ENCODE measurements around the gene CRLF1. TPM values are rescaled to one million over a fixed set of nuclear protein-coding genes. Genes with fewer than 3 reads are reported as not detected.
"Not testable (repeated sequence)": the region's sequence is repeated elsewhere in the genome, so short reads cannot be mapped to it uniquely, and the experiment has no call there.

The CRLF1 gene
- total and polyA plus RNA-seq, 9 donors: 11.0 to 52.6 (median 35.7) TPM

DNA sequence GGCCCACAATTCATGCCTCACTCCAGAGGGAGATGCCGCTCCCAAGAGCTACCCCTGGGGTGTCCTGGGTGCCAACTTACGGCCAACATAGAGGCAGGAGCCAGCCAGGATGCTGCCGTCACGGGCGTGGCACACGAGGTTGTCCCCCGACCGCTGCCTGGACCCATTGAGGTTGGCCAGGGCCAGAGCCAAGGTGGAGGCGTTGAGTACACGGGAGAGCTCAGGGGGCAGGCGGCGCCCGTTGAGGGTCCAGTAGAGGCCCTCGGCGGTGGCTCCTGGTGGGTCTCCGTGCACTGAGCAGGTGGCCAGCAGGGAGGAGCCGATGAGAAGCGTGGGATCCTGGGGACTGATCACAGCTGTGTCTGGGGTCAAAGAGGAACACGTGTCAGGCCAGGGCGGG is 7.1 kb downstream of the CRLF1 start:
- peaks cover 80% of the 10 kb centered on the region for H3K27me3 ChIP-seq (ENCODE audit: control insufficient read depth, insufficient read depth, low read length)
- no peak for DNase-seq
- H3K9me3 ChIP-seq (replicated peaks; ENCODE audit: control insufficient read depth, low read depth, low read length): no peaks in the 10 kb centered on the region
- no peak overlapping the region for H3K27ac ChIP-seq (ENCODE audit: low read length)
- no peak overlapping the region for H3K4me3 ChIP-seq (ENCODE audit: low read length)
- 82% methylated on average over 18 of the region's 20 CpGs for WGBS (ENCODE audit: insufficient coverage)
- H3K4me1 ChIP-seq (ENCODE audit: control insufficient read depth, insufficient read depth, low read length): peaks cover 43% of the 10 kb centered on the region
- H3K36me3 ChIP-seq (ENCODE audit: control insufficient read depth, insufficient read depth, low read length): no peaks in the 10 kb centered on the region

DNA sequence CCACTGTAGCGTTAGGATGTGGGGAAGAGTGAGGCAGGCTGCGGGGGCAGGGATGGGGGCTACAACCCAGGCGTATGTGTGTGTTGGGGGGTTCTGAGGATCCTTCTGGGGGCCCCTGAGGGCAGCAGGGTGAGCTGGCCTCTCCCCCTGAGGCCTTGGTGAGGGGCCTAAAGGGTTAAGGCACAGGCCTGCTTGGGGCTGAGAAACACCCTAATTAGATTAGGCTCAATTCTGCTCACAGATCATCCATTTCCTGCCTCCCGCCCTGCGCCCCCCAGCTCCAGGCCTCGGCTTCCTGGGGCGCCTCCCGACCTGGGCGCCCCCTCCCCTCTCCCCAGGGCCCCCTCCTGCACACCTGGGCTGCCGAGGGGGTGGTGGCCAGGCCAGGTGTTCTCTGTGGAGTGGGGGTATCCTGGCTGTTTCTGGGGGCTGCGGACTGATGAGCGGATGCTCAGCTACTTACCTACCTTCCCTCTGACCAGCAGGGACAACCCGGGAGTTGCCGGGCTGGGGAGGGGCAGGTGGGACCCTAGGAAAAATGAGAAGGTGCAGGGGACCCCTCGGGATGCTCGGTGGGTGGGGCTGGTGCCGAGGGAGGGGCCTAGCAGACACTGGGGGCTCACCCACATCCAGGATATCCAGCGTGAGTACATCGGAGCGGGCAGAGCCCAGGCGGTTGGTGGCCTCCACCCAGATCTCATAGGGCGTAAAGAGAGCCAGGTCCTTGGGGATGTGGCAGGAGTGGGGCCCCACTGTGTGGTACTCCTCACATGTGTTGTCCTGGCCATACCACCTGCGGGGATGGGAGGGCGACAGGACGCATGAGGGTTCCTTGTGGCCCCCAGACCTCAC is 8.6 kb downstream of the CRLF1 start:
- no peak overlapping the region for H3K27ac ChIP-seq (ENCODE audit: low read length)
- no peak for DNase-seq
- H3K27me3 ChIP-seq (ENCODE audit: control insufficient read depth, insufficient read depth, low read length): peaks cover 68% of the 10 kb centered on the region
- H3K36me3 ChIP-seq (ENCODE audit: control insufficient read depth, insufficient read depth, low read length): no peaks in the 10 kb centered on the region
- H3K4me1 ChIP-seq (ENCODE audit: control insufficient read depth, insufficient read depth, low read length): peaks cover 35% of the 10 kb centered on the region
- no peak overlapping the region for H3K4me3 ChIP-seq (ENCODE audit: low read length)
- H3K9me3 ChIP-seq (replicated peaks; ENCODE audit: control insufficient read depth, low read depth, low read length): no peaks in the 10 kb centered on the region
- 62% methylated on average over 8 of the region's 25 CpGs for WGBS (ENCODE audit: insufficient coverage)

DNA sequence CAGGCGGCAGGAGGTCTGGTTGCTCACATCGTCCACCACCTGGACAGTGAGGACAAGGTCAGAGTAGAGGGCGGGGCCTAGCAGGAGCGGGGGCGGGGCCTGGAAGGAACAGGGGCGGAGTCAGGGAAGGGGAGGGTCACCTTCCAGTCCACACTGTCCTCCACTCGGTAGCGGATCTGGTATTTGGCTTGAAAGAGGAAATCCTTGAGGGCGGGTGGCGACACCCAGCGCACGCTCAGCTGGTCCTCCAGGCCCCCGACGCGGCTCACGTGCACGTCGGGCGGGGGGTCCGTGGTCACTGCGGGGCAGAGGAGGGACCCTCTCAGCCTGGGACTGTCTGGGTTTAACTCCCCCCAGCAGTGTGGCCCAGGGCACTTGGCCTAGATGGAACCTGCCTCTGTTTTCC is 9.8 kb downstream of the CRLF1 start:
- H3K27ac ChIP-seq (ENCODE audit: low read length): no peak overlapping the region
- H3K9me3 ChIP-seq (replicated peaks; ENCODE audit: control insufficient read depth, low read depth, low read length): no peaks in the 10 kb centered on the region
- H3K36me3 ChIP-seq (ENCODE audit: control insufficient read depth, insufficient read depth, low read length): peaks cover 5% of the 10 kb centered on the region
- peak; percentile 51 for DNase-seq
- 27% methylated on average over 12 of the region's 21 CpGs for WGBS (ENCODE audit: insufficient coverage)
- peaks cover 55% of the 10 kb centered on the region for H3K27me3 ChIP-seq (ENCODE audit: control insufficient read depth, insufficient read depth, low read length)
- H3K4me3 ChIP-seq (ENCODE audit: low read length): no peak overlapping the region
- peaks cover 38% of the 10 kb centered on the region for H3K4me1 ChIP-seq (ENCODE audit: control insufficient read depth, insufficient read depth, low read length)

DNA sequence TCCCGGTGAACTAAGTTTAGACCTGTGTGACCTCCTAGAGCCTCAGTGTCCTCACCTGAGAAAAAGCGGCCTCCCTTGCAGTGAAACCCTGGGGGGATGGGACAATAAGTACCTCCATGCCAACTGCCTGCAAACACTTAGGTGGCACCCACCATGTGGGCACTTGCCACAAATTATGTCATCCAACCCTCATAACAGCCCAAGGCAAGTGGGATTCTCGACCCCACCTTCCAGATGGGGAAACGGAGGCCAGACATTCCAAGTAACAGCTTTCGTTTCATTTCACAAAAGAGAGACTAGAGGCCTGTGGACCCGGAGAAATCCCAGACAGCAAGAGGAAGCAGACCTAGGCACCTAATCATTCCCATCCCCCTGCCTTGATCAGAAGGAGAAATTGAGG is 11.1 kb downstream of the CRLF1 start:
- 58% methylated on average over 4 of the region's 6 CpGs for WGBS (ENCODE audit: insufficient coverage)
- H3K4me3 ChIP-seq (ENCODE audit: low read length): no peak overlapping the region
- peaks cover 47% of the 10 kb centered on the region for H3K27me3 ChIP-seq (ENCODE audit: control insufficient read depth, insufficient read depth, low read length)
- H3K4me1 ChIP-seq (ENCODE audit: control insufficient read depth, insufficient read depth, low read length): peaks cover 45% of the 10 kb centered on the region
- DNase-seq: peak; percentile 50
- peaks cover 13% of the 10 kb centered on the region for H3K36me3 ChIP-seq (ENCODE audit: control insufficient read depth, insufficient read depth, low read length)
- no peak overlapping the region for H3K27ac ChIP-seq (ENCODE audit: low read length)
- no peaks in the 10 kb centered on the region for H3K9me3 ChIP-seq (replicated peaks; ENCODE audit: control insufficient read depth, low read depth, low read length)

DNA sequence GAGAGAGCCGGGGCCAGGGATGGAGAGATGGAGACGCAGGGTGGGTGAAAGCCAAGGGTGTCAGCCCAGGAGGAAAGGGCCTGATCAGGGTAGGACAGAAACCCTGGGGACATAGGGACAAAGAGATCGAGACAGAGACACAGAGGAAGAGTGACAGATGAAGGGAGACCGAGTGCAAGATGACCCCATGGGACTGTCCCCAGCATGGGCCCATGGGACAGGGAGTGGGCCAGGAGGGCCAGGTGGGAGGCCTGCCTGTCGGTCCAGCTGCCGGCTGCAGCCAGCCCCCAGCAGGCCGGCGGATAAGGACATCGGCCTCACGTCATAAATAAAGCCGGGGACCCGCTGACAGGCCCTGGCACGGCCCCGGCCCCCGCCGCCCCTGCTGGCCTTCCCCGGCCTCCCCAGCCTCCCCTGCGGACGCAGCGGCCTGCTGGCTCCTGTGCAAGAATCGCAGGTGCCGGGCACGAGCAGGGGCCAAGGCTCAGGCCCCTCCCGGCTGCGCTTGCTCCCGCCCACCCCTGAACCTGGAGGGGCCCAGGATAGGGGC is 11.7 kb downstream of the CRLF1 start:
- Histone ChIP-seq H3K9me3 (replicated peaks; ENCODE audit: control insufficient read depth, low read depth, low read length) (no peaks in the 10 kb centered on the region), H3K4me1 (ENCODE audit: control insufficient read depth, insufficient read depth, low read length) (peaks cover 51% of the 10 kb centered on the region), H3K36me3 (ENCODE audit: control insufficient read depth, insufficient read depth, low read length) (peaks cover 13% of the 10 kb centered on the region), H3K4me3 (ENCODE audit: low read length) (peak overlapping the region; percentile 30), H3K27me3 (ENCODE audit: control insufficient read depth, insufficient read depth, low read length) (peaks cover 47% of the 10 kb centered on the region), H3K27ac (ENCODE audit: low read length) (no peak overlapping the region)
- peak; percentile 81 for DNase-seq
- 3% methylated on average over 26 of the region's 26 CpGs for WGBS (ENCODE audit: insufficient coverage)

DNA sequence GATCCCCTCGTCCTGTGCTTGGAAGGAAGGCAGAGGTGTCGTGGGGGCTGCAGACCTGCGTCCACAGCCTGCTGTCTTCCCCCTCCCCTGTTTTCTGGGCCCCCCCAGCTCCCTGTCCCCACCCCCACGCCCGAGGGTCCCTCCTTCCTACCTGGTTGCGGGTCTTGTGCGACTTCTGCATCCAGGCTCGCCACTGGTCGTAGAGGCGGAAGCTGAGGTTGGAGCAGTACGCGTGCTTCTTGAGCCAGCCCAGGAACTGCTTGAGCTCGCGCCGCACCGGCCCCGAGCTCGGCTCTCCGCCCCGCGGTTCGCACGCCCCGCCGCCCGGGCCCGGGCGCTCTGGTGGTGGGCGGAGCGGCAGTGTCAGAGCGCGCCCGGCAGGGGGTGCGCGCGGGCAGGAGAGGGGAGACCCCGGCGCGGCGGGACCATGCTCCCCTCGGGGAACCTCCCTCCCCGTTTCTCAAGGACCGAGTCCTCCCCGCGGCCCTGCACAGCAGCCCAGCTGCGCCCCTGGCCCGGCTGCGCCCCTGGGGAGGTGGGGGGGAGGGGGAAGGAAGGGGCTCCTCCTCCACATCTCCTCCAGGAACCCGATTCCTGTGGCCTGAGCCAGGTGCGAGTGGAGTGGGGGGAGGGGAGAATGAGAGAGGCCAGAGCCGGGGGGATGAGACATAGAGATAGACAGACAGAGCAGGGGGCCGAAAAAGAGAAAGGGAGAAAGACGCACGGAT is 12.3 kb downstream of the CRLF1 start:
- no peaks in the 10 kb centered on the region for H3K9me3 ChIP-seq (replicated peaks; ENCODE audit: control insufficient read depth, low read depth, low read length)
- 1% methylated on average over 42 of the region's 54 CpGs for WGBS (ENCODE audit: insufficient coverage)
- peaks cover 41% of the 10 kb centered on the region for H3K27me3 ChIP-seq (ENCODE audit: control insufficient read depth, insufficient read depth, low read length)
- H3K36me3 ChIP-seq (ENCODE audit: control insufficient read depth, insufficient read depth, low read length): peaks cover 13% of the 10 kb centered on the region
- H3K27ac ChIP-seq (ENCODE audit: low read length): no peak overlapping the region
- H3K4me1 ChIP-seq (ENCODE audit: control insufficient read depth, insufficient read depth, low read length): peaks cover 56% of the 10 kb centered on the region
- peak; percentile 93 for DNase-seq
- peak overlapping the region; percentile 30 for H3K4me3 ChIP-seq (ENCODE audit: low read length)

DNA sequence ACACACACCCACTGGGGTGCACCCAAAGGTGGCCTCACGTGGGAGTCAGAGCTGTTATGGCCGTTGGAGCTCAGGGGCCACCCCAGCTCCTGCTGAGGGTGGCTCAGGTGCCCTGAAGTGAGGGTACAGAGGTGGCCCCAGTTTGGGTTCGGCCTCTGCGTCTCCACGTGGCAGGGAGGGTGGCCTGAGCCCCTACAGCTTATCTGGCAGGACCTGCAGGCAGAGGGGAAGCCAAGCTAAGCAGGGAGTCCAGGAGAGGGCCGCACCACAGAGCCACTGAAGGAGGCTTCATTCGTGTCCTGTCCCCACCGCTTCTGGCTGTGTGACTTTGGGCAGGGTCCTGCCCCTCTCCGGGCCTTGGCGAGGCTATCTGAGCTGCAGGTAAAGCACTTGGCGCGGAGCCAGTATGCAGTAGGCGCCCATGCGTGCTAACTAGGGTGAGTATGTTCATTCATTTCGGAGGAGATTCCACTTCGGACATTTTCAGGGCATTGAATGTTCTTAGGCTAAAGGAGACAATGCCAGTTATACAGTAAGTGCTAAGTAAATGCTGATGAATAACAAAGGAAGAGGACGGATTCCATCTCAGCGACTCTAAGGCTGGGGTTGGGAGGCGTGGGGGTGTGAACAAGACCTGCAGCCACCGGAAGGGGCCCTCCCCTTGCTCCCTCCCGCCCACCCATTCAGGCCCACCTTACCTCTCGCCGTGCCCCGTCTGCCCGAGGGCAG is 13.1 kb downstream of the CRLF1 start:
- H3K27ac ChIP-seq (ENCODE audit: low read length): no peak overlapping the region
- peaks cover 13% of the 10 kb centered on the region for H3K36me3 ChIP-seq (ENCODE audit: control insufficient read depth, insufficient read depth, low read length)
- no peak for DNase-seq
- no peak overlapping the region for H3K4me3 ChIP-seq (ENCODE audit: low read length)
- H3K4me1 ChIP-seq (ENCODE audit: control insufficient read depth, insufficient read depth, low read length): peaks cover 55% of the 10 kb centered on the region
- no peaks in the 10 kb centered on the region for H3K9me3 ChIP-seq (replicated peaks; ENCODE audit: control insufficient read depth, low read depth, low read length)
- 51% methylated on average over 16 of the region's 25 CpGs for WGBS (ENCODE audit: insufficient coverage)
- H3K27me3 ChIP-seq (ENCODE audit: control insufficient read depth, insufficient read depth, low read length): peaks cover 35% of the 10 kb centered on the region

DNA sequence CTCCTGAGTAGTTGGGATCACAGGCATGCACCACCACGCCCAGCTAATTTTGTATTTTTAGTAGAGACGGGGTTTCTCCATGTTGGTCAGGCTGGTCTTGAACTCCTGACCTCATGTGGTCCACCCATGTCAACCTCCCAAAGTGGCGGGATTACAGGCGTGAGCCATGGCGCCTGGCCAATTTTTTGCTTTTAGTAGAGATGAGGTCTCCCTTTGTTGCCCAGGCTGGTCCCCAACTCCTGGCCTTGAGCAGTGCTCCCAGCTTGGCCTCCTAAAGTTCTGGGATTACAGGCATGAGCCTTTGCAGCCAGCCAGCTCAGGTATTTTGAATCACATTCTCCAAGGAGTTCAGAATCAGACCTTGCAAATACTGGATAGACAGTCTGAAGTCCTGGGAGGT is 13.9 kb downstream of the CRLF1 start:
- H3K4me1 ChIP-seq (ENCODE audit: control insufficient read depth, insufficient read depth, low read length): peaks cover 57% of the 10 kb centered on the region
- not testable (repeated sequence) for H3K27ac ChIP-seq (ENCODE audit: low read length); H3K4me3 ChIP-seq (ENCODE audit: low read length); H3K9me3 ChIP-seq (replicated peaks; ENCODE audit: control insufficient read depth, low read depth, low read length); DNase-seq
- no CpG with 5 or more reads among the region's 5 CpGs for WGBS (ENCODE audit: insufficient coverage)
- peaks cover 13% of the 10 kb centered on the region for H3K36me3 ChIP-seq (ENCODE audit: control insufficient read depth, insufficient read depth, low read length)
- H3K27me3 ChIP-seq (ENCODE audit: control insufficient read depth, insufficient read depth, low read length): peaks cover 27% of the 10 kb centered on the region

DNA sequence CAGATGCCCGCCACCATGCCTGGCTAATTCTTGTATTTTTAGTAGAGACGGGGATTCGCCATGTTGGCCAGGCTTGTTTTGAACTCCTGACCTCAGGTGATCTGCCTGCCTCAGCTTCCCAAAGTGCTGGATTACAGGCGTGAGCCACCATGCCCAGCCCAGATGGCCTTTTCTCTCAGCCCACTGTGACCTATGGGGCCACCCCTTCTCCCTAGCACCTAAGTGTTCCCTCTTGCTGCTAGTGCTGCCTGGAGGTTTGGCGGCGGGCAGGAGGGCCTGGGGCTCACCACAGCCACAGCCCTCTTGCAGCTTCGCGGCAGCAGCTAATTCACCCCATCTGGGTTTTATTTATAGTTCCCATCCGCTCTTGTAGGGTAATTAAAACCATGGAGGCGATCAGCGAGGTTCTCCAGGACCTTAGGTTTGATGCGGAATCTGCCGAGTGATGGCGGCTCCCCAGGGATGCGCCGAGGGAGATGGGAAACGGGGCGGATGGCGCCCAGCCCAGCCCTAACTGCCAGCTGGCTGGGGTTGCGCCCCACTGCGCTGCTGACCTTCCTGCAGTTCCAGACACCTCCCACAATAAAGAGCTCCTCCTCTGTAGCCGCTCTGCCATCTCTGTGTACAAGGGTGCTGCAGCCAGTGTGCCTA is 14.7 kb downstream of the CRLF1 start:
- Histone ChIP-seq H3K36me3 (ENCODE audit: control insufficient read depth, insufficient read depth, low read length) (peaks cover 13% of the 10 kb centered on the region), H3K27ac (ENCODE audit: low read length) (no peak overlapping the region), H3K4me3 (ENCODE audit: low read length) (no peak overlapping the region), H3K4me1 (ENCODE audit: control insufficient read depth, insufficient read depth, low read length) (peaks cover 54% of the 10 kb centered on the region), H3K27me3 (ENCODE audit: control insufficient read depth, insufficient read depth, low read length) (peaks cover 20% of the 10 kb centered on the region), H3K9me3 (replicated peaks; ENCODE audit: control insufficient read depth, low read depth, low read length) (no peaks in the 10 kb centered on the region)
- WGBS (ENCODE audit: insufficient coverage): 69% methylated on average over 8 of the region's 22 CpGs
- DNase-seq: peak; percentile 49
